MCF 10A (cell line): ENCODE results near the gene CBLIF. TPM values are rescaled to one million over a fixed set of nuclear protein-coding genes. Genes with fewer than 3 reads are reported as not detected.
"Not testable (repeated sequence)": the region's sequence is repeated elsewhere in the genome, so short reads cannot be mapped to it uniquely, and the experiment has no call there.

Experiments used
- BruUV-seq: library from RNA; stranded (reverse); fragments of 400-500 nt; replicated peaks from 2 replicates; lab custom pipeline; 2021; lab: Mats Ljungman, UMichigan
- CTCF ChIA-PET: fragments of 300-600 bp; sonication (Branson Sonifier 250); formaldehyde crosslinking; extraction: SDS; loops from one replicate; lab custom pipeline; 2021; ENCODE audit warnings: antibody characterized with exemption, inconsistent platforms; lab: Yijun Ruan, JAX
- POLR2A ChIA-PET: fragments of 300-600, 350-650 bp; sonication (Branson Sonifier 250); formaldehyde crosslinking; extraction: SDS; loops from one replicate; lab custom pipeline; 2020; ENCODE audit warnings: antibody characterized with exemption, inconsistent platforms; lab: Yijun Ruan, JAX
- DNase-seq: peaks from one replicate; pipeline ENCODE4 v3.0.0-alpha.2; 2018; ENCODE audit not compliant: unreplicated experiment
- H3K27ac Mint-ChIP-seq: one replicate; pipeline ENCODE4 v1.8.0; 2022; ENCODE audit warnings: mild to moderate bottlenecking, low read depth, mixed read lengths; ENCODE audit not compliant: unreplicated experiment
- H3K27me3 Mint-ChIP-seq: one replicate; pipeline ENCODE4 v1.8.0; 2022; ENCODE audit warnings: mixed read lengths; ENCODE audit not compliant: insufficient read depth, unreplicated experiment
- H3K36me3 Mint-ChIP-seq: one replicate; pipeline ENCODE4 v1.8.0; 2022; ENCODE audit warnings: mild to moderate bottlenecking, moderate library complexity, mixed read lengths; ENCODE audit not compliant: insufficient read depth, unreplicated experiment
- H3K4me1 Mint-ChIP-seq: one replicate; pipeline ENCODE4 v1.8.0; 2022; ENCODE audit warnings: mixed read lengths; ENCODE audit not compliant: insufficient read depth, unreplicated experiment
- H3K4me3 Mint-ChIP-seq: one replicate; pipeline ENCODE4 v1.8.0; 2022; ENCODE audit warnings: mild to moderate bottlenecking, moderate library complexity, mixed read lengths; ENCODE audit not compliant: unreplicated experiment
- H3K9me3 Mint-ChIP-seq: one replicate; pipeline ENCODE4 v1.8.0; 2022; ENCODE audit warnings: mixed read lengths; ENCODE audit not compliant: unreplicated experiment
- CTCF ChIP-seq: fragments of 200-600 bp; IDR thresholded peaks from one replicate; pipeline ENCODE4 v1.8.0; 2022; ENCODE audit warnings: antibody characterized with exemption, mild to moderate bottlenecking; ENCODE audit not compliant: unreplicated experiment
- intact Hi-C: fragments of 100-400 bp; cut with micrococcal nuclease; formaldehyde crosslinking; loops from 2 replicates; pipeline ENCODE4 v1.14.1; 2022
- total RNA-seq: library from RNA; stranded (reverse); gene quantifications from 2 replicates; pipeline ENCODE4 v1.2.3, GENCODE V29; 2022

CBLIF gene
- total RNA-seq, 1 experiment from 2014 or later, result not detected

DNA sequence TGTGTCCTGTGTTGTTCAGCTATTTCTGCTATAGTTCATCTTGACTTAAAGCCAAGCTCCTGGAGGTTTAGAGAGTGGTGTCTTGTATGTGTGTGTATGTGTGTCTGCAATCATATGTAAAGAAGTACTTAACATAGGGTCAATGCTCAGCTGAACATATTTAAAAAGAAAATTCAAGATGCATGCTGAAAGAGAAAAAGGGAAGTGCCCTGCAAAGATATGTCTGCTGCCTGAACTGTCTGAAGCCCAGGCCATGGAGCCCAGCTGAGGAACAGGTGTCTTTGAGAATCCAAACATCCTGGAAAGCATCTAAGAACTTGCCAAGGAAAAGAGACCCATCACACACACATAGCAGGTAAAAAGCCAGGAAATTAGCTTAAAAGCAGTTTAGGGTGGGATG is 14.4 kb upstream of the CBLIF start:
- ChIA-PET CTCF (interaction anchor here (1.4 kb wide), 1 partner anchor 59 kb away, joined by 7 read pairs; no protein-coding TSS in a partner anchor), POLR2A (no interaction called here)
- Mint-ChIP-seq H3K36me3 (no peaks in the 10 kb centered on the region), H3K4me1 (peaks cover 20% of the 10 kb centered on the region), H3K4me3 (no peak overlapping the region), H3K9me3 (no peaks in the 10 kb centered on the region), H3K27me3 (no peaks in the 10 kb centered on the region), H3K27ac (no peak overlapping the region)
- intact Hi-C loops, result no loop called here
- no peak for TF ChIP-seq CTCF
- no TSS peak for BruUV-seq
- DNase-seq, result no peak

DNA sequence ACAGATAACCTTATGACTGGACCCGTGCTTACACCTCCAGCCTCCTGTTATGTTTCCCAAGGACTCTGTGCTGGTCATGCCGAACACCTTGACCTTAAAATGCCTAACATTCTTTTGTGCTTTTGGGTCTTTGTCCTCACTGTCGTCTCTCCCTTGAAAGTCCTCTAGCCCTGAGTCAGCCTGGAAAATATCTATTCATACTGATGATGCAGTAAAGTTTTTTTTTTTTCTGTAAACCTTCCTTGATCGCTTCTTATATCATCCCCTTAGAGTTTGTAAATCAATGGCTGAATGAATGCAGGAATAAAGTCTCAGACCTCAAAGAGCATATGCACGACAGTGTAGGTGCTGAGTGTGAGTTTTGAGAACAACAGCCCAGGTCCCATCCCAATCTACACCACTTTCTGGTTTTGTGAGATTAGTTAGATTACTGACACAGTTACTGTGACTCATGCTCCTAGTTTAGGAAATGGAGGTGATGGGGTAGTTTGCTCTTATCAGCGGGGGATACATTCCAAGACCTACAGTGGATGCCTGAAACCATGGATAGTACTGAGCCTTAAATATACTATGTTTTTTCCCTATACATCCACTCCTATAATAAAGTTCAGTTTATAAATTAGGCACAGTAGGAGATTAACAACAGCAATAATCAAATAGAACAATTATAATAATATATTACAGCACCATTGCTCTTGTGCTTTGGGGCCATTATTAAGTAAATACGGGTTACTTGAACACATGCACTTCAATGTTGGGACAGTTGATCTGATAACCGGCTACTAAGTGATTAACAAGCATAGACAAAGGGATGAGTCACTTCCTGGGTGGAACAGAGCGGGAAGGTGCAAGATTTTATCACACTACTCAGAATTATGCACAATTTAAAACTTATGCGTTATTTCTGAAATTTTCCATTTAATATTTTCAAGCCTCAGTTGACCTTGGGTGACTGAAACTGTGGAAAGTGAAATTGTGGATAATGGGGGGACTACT is 12.4 kb upstream of the CBLIF start:
- no TSS peak for BruUV-seq
- intact Hi-C loops, result no loop called here
- ChIA-PET CTCF (interaction anchor here (0.5 to 0.9 kb wide), 2 partner anchors 29 to 628 kb away, joined by 3 to 4 read pairs; no protein-coding TSS in a partner anchor), POLR2A (no interaction called here)
- Mint-ChIP-seq H3K9me3 (no peaks in the 10 kb centered on the region), H3K4me3 (no peak overlapping the region), H3K4me1 (peaks cover 20% of the 10 kb centered on the region), H3K27ac (peak overlapping the region; percentile 2), H3K27me3 (no peaks in the 10 kb centered on the region), H3K36me3 (no peaks in the 10 kb centered on the region)
- TF ChIP-seq CTCF, result no peak
- DNase-seq, result peak; percentile 53

- ChIA-PET POLR2A (no interaction called here), CTCF (no interaction called here)
- no peak for DNase-seq
- no peak overlapping the region for H3K4me3 Mint-ChIP-seq
- H3K27me3 Mint-ChIP-seq, result no peaks in the 10 kb centered on the region
- intact Hi-C loops, result no loop called here
- no peak for TF ChIP-seq CTCF
- H3K36me3 Mint-ChIP-seq, result no peaks in the 10 kb centered on the region
- no TSS peak for BruUV-seq
- no peaks in the 10 kb centered on the region for H3K9me3 Mint-ChIP-seq
- H3K4me1 Mint-ChIP-seq, result peaks cover 20% of the 10 kb centered on the region
- no peak overlapping the region for H3K27ac Mint-ChIP-seq
Measured at GRCh38 chr11:59854871-59855270, 9.6 kb upstream of the CBLIF start.

GRCh38 chr11:59851416-59851815 is 6.1 kb upstream of the CBLIF start:
- DNase-seq, POLR2A ChIA-PET, intact Hi-C loops, BruUV-seq, H3K9me3 Mint-ChIP-seq, H3K36me3 Mint-ChIP-seq, H3K27me3 Mint-ChIP-seq, H3K4me3 Mint-ChIP-seq, H3K4me1 Mint-ChIP-seq, CTCF ChIA-PET, H3K27ac Mint-ChIP-seq: not testable (repeated sequence)

GRCh38 chr11:59849551-59849950 is 4.3 kb upstream of the CBLIF start:
- POLR2A ChIA-PET, H3K9me3 Mint-ChIP-seq, DNase-seq, H3K27ac Mint-ChIP-seq, intact Hi-C loops, H3K4me1 Mint-ChIP-seq, H3K27me3 Mint-ChIP-seq, BruUV-seq, H3K4me3 Mint-ChIP-seq, H3K36me3 Mint-ChIP-seq: not testable (repeated sequence)
- CTCF ChIA-PET, result interaction anchor here (0.6 to 1.0 kb wide), 3 partner anchors 26 to 574 kb away, joined by 3 read pairs; no protein-coding TSS in a partner anchor
